Measurements from ENCODE around the gene KRTAP4-1. TPM values are rescaled to one million over a fixed set of nuclear protein-coding genes. Genes with fewer than 3 reads are reported as not detected.

The KRTAP4-1 gene
- total and polyA plus RNA-seq, 10 donors = not detected

- no peaks in the 10 kb centered on the region for H3K27me3 ChIP-seq (replicated peaks in 1 of 7)
- H3K27ac ChIP-seq = no peak within 1 kb of the TSS
- no peak for TF ChIP-seq CTCF (IDR thresholded peaks at IDR 0.05 in 8 of 11, conservative IDR thresholded peaks at IDR 0.05 in 3 of 11)
- TF ChIP-seq POLR2AphosphoS5 (IDR thresholded peaks at IDR 0.05) = no peak
- TF ChIP-seq POLR2A (IDR thresholded peaks at IDR 0.05) = no peak
- no peaks in the 10 kb centered on the region for H3K36me3 ChIP-seq
- peaks cover 6 to 32% (median 20%) of the 10 kb centered on the region in 6 donors for H3K4me1 ChIP-seq
- intact Hi-C loops (cut with DNase I; ENCODE audit: low total_unique reads) = no loop called here
- DNase-seq = no peak
- H3K4me3 ChIP-seq = no peak within 1 kb of the TSS
- no peaks in the 10 kb centered on the region for H3K9me3 ChIP-seq
- WGBS, 5 donors = 90 to 97% (median 92%) methylated on average over 4 to 7 of the region's 7 CpGs
Measured at GRCh38 chr17:41177727-41178271, 6.9 kb downstream of the KRTAP4-1 start, which contains the start of gene KRTAP4-2. TSS of gene KRTAP4-2 (minus strand) at chr17:41178221. CDS start at chr17:41178164, 57 bp downstream.

- peaks cover 6 to 32% (median 20%) of the 10 kb centered on the region in 6 donors for H3K4me1 ChIP-seq
- intact Hi-C loops (cut with DNase I; ENCODE audit: low total_unique reads) = no loop called here
- no peak for DNase-seq
- WGBS, 5 donors = 63 to 73% (median 65%) methylated on average over 3 of the region's 3 CpGs
- H3K27me3 ChIP-seq (replicated peaks in 1 of 7) = no peaks in the 10 kb centered on the region
- no peaks in the 10 kb centered on the region for H3K36me3 ChIP-seq
- H3K9me3 ChIP-seq = no peaks in the 10 kb centered on the region
- TF ChIP-seq CTCF (IDR thresholded peaks at IDR 0.05 in 8 of 11, conservative IDR thresholded peaks at IDR 0.05 in 3 of 11) (no peak), POLR2A (IDR thresholded peaks at IDR 0.05) (no peak), POLR2AphosphoS5 (IDR thresholded peaks at IDR 0.05) (no peak)
- H3K27ac ChIP-seq = no peak overlapping the region
- no peak overlapping the region for H3K4me3 ChIP-seq
Measured at GRCh38 chr17:41176744-41177387, 7.8 kb downstream of the KRTAP4-1 start.

GRCh38 chr17:41171886-41172285 lies 12.8 kb downstream of the KRTAP4-1 start:
- H3K27me3 ChIP-seq (replicated peaks in 1 of 7) = no peaks in the 10 kb centered on the region
- intact Hi-C loops (cut with DNase I; ENCODE audit: low total_unique reads) = no loop called here
- peaks cover 3 to 16% (median 11%) of the 10 kb centered on the region in 6 donors for H3K4me1 ChIP-seq
- TF ChIP-seq POLR2AphosphoS5 (IDR thresholded peaks at IDR 0.05) (no peak), CTCF (IDR thresholded peaks at IDR 0.05 in 8 of 11, conservative IDR thresholded peaks at IDR 0.05 in 3 of 11) (no peak), POLR2A (IDR thresholded peaks at IDR 0.05) (no peak)
- 68 to 89% (median 79%) methylated on average over 2 of the region's 2 CpGs for WGBS, 5 donors
- no peaks in the 10 kb centered on the region for H3K36me3 ChIP-seq
- DNase-seq = no peak
- no peak overlapping the region for H3K27ac ChIP-seq
- no peaks in the 10 kb centered on the region for H3K9me3 ChIP-seq
- H3K4me3 ChIP-seq = no peak overlapping the region

- TF ChIP-seq POLR2A (IDR thresholded peaks at IDR 0.05) (no peak), CTCF (IDR thresholded peaks at IDR 0.05 in 8 of 11, conservative IDR thresholded peaks at IDR 0.05 in 3 of 11) (no peak), POLR2AphosphoS5 (IDR thresholded peaks at IDR 0.05) (no peak)
- no peak for DNase-seq
- intact Hi-C loops (cut with DNase I; ENCODE audit: low total_unique reads) = no loop called here
- H3K27me3 ChIP-seq (replicated peaks in 1 of 7) = no peaks in the 10 kb centered on the region
- no peaks in the 10 kb centered on the region for H3K9me3 ChIP-seq
- WGBS, 5 donors = 52 to 88% (median 61%) methylated on average over 1 of the region's 1 CpG
- no peaks in the 10 kb centered on the region for H3K4me1 ChIP-seq
- no peaks in the 10 kb centered on the region for H3K36me3 ChIP-seq
- no peak within 1 kb of the TSS for H3K27ac ChIP-seq
- H3K4me3 ChIP-seq = no peak within 1 kb of the TSS
Measured at GRCh38 chr17:41168121-41168520, 16.6 kb downstream of the KRTAP4-1 start, which contains the start of gene KRTAP4-3. TSS of gene KRTAP4-3 (minus strand) at chr17:41168221. CDS start at chr17:41168172, 49 bp downstream.
